MM.1S (cell line): ENCODE data around the gene LRPAP1.

Source experiments
- DNase-seq: peaks from one replicate; pipeline ENCODE4 v3.0.0-alpha.2; 2015
- H2AFZ ChIP-seq: fragments of 300-600 bp; sonication (generic); 2 replicates; pipeline ENCODE4 v1.6.0; 2016; ENCODE audit warnings: antibody characterized with exemption, low read length
- H3F3A ChIP-seq: fragments of 300-600 bp; sonication (generic); 2 replicates; pipeline ENCODE4 v1.6.1; 2016; ENCODE audit warnings: mild to moderate bottlenecking, antibody characterized with exemption, low read length, moderate library complexity, mixed read lengths; ENCODE audit not compliant: insufficient read depth
- H3K27ac ChIP-seq: fragments of 300-600 bp; sonication (generic); 2 replicates; pipeline ENCODE4 v1.5.1; 2016; ENCODE audit warnings: mild to moderate bottlenecking, low read length
- H3K27me3 ChIP-seq: fragments of 300-600 bp; sonication (generic); replicated peaks from 2 replicates; pipeline ENCODE4 v1.6.0; 2016; ENCODE audit warnings: low read length; ENCODE audit not compliant: insufficient read depth
- H3K36me3 ChIP-seq: fragments of 300-600 bp; sonication (generic); replicated peaks from 2 replicates; pipeline ENCODE4 v1.6.1; 2016; ENCODE audit warnings: mild to moderate bottlenecking, low read length, mixed read lengths; ENCODE audit not compliant: insufficient read depth
- H3K4me1 ChIP-seq: fragments of 300-600 bp; sonication (generic); 2 replicates; pipeline ENCODE4 v1.6.1; 2016; ENCODE audit warnings: low read length, mixed read lengths
- H3K4me2 ChIP-seq: fragments of 300-600 bp; sonication (generic); 2 replicates; pipeline ENCODE4 v1.6.0; 2016; ENCODE audit warnings: low read depth, low read length
- H3K4me3 ChIP-seq: fragments of 300-600 bp; sonication (generic); 2 replicates; pipeline ENCODE4 v1.5.1; 2016; ENCODE audit warnings: low read length, mixed read lengths
- H3K79me2 ChIP-seq: fragments of 300-600 bp; sonication (generic); 2 replicates; pipeline ENCODE4 v1.6.1; 2016; ENCODE audit warnings: mixed run types, low read length, mixed read lengths
- H3K9ac ChIP-seq: fragments of 300-600 bp; sonication (generic); 2 replicates; pipeline ENCODE4 v1.6.1; 2016; ENCODE audit warnings: low read length, mixed read lengths
- H3K9me2 ChIP-seq: fragments of 300-600 bp; sonication (generic); replicated peaks from 2 replicates; pipeline ENCODE4 v1.6.1; 2016; ENCODE audit warnings: mild to moderate bottlenecking, low read length, mixed read lengths; ENCODE audit not compliant: insufficient read depth
- H3K9me3 ChIP-seq: fragments of 300-600 bp; sonication (generic); replicated peaks from 2 replicates; pipeline ENCODE4 v1.6.1; 2016; ENCODE audit warnings: mild to moderate bottlenecking, low read length, mixed read lengths; ENCODE audit not compliant: insufficient read depth
- H4K20me1 ChIP-seq: fragments of 300-600 bp; sonication (generic); 2 replicates; pipeline ENCODE4 v1.6.1; 2016; ENCODE audit warnings: mild to moderate bottlenecking, low read length, moderate library complexity, mixed read lengths; ENCODE audit not compliant: insufficient read depth
- CTCF ChIP-seq: fragments of 300-600 bp; sonication (generic); IDR thresholded peaks from 2 replicates; pipeline ENCODE4 v1.5.1; 2016; ENCODE audit warnings: antibody characterized with exemption, low read length, mixed read lengths
- EZH2 ChIP-seq: fragments of 300-600 bp; sonication (generic); optimal IDR thresholded peaks from 2 replicates; pipeline ENCODE3; 2017; ENCODE audit warnings: low read depth, mild to moderate bottlenecking, antibody characterized with exemption, low read length, mixed read lengths
- EZH2phosphoT487 ChIP-seq: fragments of 300-600 bp; sonication (generic); IDR thresholded peaks from 2 replicates; pipeline ENCODE4 v1.6.1; 2018; ENCODE audit warnings: antibody characterized with exemption, low read length

LRPAP1 gene

GRCh38 chr4:3491681-3492405 is 40.4 kb downstream of the LRPAP1 start:
- peaks cover 98% of the 10 kb centered on the region for H3K27me3 ChIP-seq
- H3K4me1 ChIP-seq, result no peaks in the 10 kb centered on the region
- no peaks in the 10 kb centered on the region for H3K79me2 ChIP-seq
- H4K20me1 ChIP-seq, result no peaks in the 10 kb centered on the region
- no peaks in the 10 kb centered on the region for H3F3A ChIP-seq
- H2AFZ ChIP-seq, result no peak overlapping the region
- no peak overlapping the region for H3K4me3 ChIP-seq
- no peak for DNase-seq
- no peak overlapping the region for H3K4me2 ChIP-seq
- no peaks in the 10 kb centered on the region for H3K9me3 ChIP-seq
- no peaks in the 10 kb centered on the region for H3K9me2 ChIP-seq
- TF ChIP-seq EZH2 (no peak), CTCF (no peak), EZH2phosphoT487 (no peak)
- no peak overlapping the region for H3K9ac ChIP-seq
- H3K27ac ChIP-seq, result no peak overlapping the region
- H3K36me3 ChIP-seq, result no peaks in the 10 kb centered on the region

- Histone ChIP-seq H3K27me3 (peaks cover 100% of the 10 kb centered on the region), H3K4me2 (no peak overlapping the region), H3K9me2 (no peaks in the 10 kb centered on the region), H3K9me3 (no peaks in the 10 kb centered on the region), H3K9ac (no peak overlapping the region), H3K4me3 (no peak overlapping the region), H3K4me1 (no peaks in the 10 kb centered on the region), H3K79me2 (no peaks in the 10 kb centered on the region), H3K36me3 (no peaks in the 10 kb centered on the region), H4K20me1 (no peaks in the 10 kb centered on the region), H3F3A (no peaks in the 10 kb centered on the region), H3K27ac (no peak overlapping the region), H2AFZ (no peak overlapping the region)
- no peak for TF ChIP-seq EZH2phosphoT487
- TF ChIP-seq CTCF, result no peak
- TF ChIP-seq EZH2, result no peak
- DNase-seq, result no peak
Observed at GRCh38 chr4:3489451-3489962, 42.7 kb downstream of the LRPAP1 start.

GRCh38 chr4:3488820-3489219 is 43.4 kb downstream of the LRPAP1 start:
- H3K4me1 ChIP-seq, result no peaks in the 10 kb centered on the region
- H3K9ac ChIP-seq, result no peak overlapping the region
- no peaks in the 10 kb centered on the region for H3K9me3 ChIP-seq
- H2AFZ ChIP-seq, result no peak overlapping the region
- no peak overlapping the region for H3K4me3 ChIP-seq
- no peaks in the 10 kb centered on the region for H3K79me2 ChIP-seq
- no peak overlapping the region for H3K27ac ChIP-seq
- DNase-seq, result no peak
- H3F3A ChIP-seq, result no peaks in the 10 kb centered on the region
- H4K20me1 ChIP-seq, result no peaks in the 10 kb centered on the region
- TF ChIP-seq EZH2phosphoT487 (no peak), CTCF (no peak)
- H3K4me2 ChIP-seq, result no peak overlapping the region
- no peaks in the 10 kb centered on the region for H3K36me3 ChIP-seq
- H3K27me3 ChIP-seq, result peaks cover 100% of the 10 kb centered on the region
- H3K9me2 ChIP-seq, result no peaks in the 10 kb centered on the region
